AG04450 (cell line): ENCODE results near the gene TSFM. TPM values are rescaled to one million over a fixed set of nuclear protein-coding genes. Genes with fewer than 3 reads are reported as not detected.

ENCODE experiments used
- CTCF ChIA-PET: fragments of 300-600, 350-600 bp; formaldehyde crosslinking; extraction: SDS; loops from one replicate; lab custom pipeline; 2022; ENCODE audit warnings: antibody characterized with exemption, inconsistent platforms; lab: Charles Lee
- POLR2A ChIA-PET: fragments of 350-600 bp; formaldehyde crosslinking; extraction: SDS; loops from one replicate; lab custom pipeline; 2021; ENCODE audit warnings: antibody characterized with exemption, inconsistent platforms; lab: Yijun Ruan, JAX
- DNase-seq: peaks from one replicate; pipeline ENCODE4 v3.0.0-alpha.2; 2011; ENCODE audit warnings: low read depth, low spot score
- H3K27ac ChIP-seq: one replicate; pipeline ENCODE4 v1.5.1; 2012; ENCODE audit warnings: low read depth, low read length, control low read depth
- H3K27me3 ChIP-seq: one replicate; pipeline ENCODE4 v1.6.0; 2012; ENCODE audit warnings: low read length; ENCODE audit not compliant: control insufficient read depth, insufficient read depth
- H3K4me3 ChIP-seq: 2 replicates; pipeline ENCODE4 v1.5.1; 2011; ENCODE audit warnings: mild to moderate bottlenecking, low read depth, low read length, control low read depth
- H3K9me3 ChIP-seq: 2 replicates; pipeline ENCODE4 v1.5.1; 2012; ENCODE audit warnings: low read length; ENCODE audit not compliant: control insufficient read depth, insufficient read depth
- polyA plus RNA-seq: library from polyadenylated mRNA; depleted of rRNA; stranded (reverse); fragments of >200 nt; gene quantifications from 2 replicates; pipeline ENCODE4 v1.2.3, GENCODE V29; 2011
- TF ChIP-seq, protein P1 (sequence below): IDR thresholded peaks from 2 replicates; pipeline ENCODE4 v1.5.1; 2011; ENCODE audit warnings: low read depth, low read length, control low read depth, inconsistent platforms

Gene TSFM
- polyA plus RNA-seq, 1 experiment, result 22.3 TPM

- Histone ChIP-seq H3K27me3 (peaks cover 24% of the 10 kb centered on the region), H3K4me3 (no peak overlapping the region), H3K9me3 (no peaks in the 10 kb centered on the region; the same call in 1 of the 2 replicates), H3K27ac (no peak overlapping the region)
- ChIA-PET POLR2A (no interaction called here), CTCF (no interaction called here)
- TF ChIP-seq, protein P1, sequence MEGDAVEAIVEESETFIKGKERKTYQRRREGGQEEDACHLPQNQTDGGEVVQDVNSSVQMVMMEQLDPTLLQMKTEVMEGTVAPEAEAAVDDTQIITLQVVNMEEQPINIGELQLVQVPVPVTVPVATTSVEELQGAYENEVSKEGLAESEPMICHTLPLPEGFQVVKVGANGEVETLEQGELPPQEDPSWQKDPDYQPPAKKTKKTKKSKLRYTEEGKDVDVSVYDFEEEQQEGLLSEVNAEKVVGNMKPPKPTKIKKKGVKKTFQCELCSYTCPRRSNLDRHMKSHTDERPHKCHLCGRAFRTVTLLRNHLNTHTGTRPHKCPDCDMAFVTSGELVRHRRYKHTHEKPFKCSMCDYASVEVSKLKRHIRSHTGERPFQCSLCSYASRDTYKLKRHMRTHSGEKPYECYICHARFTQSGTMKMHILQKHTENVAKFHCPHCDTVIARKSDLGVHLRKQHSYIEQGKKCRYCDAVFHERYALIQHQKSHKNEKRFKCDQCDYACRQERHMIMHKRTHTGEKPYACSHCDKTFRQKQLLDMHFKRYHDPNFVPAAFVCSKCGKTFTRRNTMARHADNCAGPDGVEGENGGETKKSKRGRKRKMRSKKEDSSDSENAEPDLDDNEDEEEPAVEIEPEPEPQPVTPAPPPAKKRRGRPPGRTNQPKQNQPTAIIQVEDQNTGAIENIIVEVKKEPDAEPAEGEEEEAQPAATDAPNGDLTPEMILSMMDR, result no peak
- no peak for DNase-seq
These were observed 13.0 kb upstream of the TSFM start for GRCh38 chr12:57769594-57769993.

DNA sequence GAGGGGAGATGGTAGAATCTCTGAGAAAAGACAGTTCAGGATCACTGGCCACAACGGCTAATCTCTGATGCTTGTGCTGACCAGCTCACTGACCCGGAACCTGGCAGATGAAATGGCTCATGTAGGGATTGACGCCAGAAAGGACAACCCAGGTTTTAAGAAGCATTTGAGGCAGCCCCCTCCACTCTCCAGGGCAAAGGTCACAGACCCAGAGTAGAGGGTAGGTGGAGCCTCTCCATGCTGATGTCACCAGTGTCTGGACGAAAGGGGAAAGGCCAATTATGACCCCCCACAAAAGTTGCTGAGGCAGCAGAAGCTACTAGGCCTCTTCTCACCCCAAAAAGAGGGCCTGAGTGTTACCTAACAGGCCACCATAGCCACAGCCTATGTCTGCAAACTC lies 11.9 kb upstream of the TSFM start:
- ChIA-PET POLR2A (no interaction called here), CTCF (no interaction called here)
- H3K27me3 ChIP-seq, result peaks cover 13% of the 10 kb centered on the region
- H3K9me3 ChIP-seq, result no peaks in the 10 kb centered on the region; the same call in 1 of the 2 replicates
- no peak for DNase-seq
- TF ChIP-seq, protein P1, result no peak
- H3K4me3 ChIP-seq, result peak overlapping the region; percentile 98; the same call in 1 of the 2 replicates
- no peak overlapping the region for H3K27ac ChIP-seq

DNA sequence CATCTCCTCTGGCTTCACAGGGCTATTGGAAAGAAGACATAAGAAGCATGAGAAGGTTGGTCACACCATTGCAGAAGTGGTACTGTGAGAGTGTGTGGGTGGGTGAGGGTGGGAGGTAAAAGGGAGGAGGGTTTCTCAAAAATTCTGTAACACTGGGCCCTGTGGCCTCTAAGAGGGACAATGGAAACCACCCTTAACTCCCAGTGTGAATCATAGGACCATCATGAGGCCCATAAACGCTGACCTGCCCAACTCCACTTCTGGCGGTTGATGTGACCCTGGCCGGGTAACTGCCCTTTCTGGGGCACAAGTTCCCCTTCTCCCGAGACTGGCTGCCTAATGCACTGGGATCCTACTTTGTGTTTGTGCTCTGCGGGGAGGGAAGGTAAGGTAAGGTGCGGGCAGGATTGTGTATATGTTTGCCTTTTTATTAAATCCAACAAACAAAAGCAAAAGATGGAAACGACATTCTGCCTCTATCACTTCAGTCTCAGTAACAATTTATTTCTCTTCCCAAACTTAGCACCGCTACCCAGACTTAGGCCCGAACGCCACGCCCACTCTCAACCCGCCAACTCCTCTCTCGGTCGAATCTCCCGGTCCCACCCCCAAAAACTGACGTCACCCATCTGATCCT lies 11.2 kb upstream of the TSFM start:
- peak; percentile 67 for DNase-seq
- TF ChIP-seq, protein P1, result no peak
- Histone ChIP-seq H3K27me3 (peaks cover 7% of the 10 kb centered on the region), H3K9me3 (no peaks in the 10 kb centered on the region; the same call in 1 of the 2 replicates), H3K4me3 (peak overlapping the region; percentile 98), H3K27ac (peak overlapping the region; percentile 99)
- ChIA-PET CTCF (interaction anchor here (1.3 kb wide), 1 partner anchor 15 kb away, joined by 6 read pairs; no protein-coding TSS in a partner anchor), POLR2A (interaction anchor here (0.8 to 1.2 kb wide), 3 partner anchors 19 to 93 kb away, joined by 3 to 8 read pairs (median 5); partner anchors contain the start of genes CDK4 and TSPAN31)

- CTCF ChIA-PET, result interaction anchor here (1.0 to 1.3 kb wide), 2 partner anchors 11 to 15 kb away, joined by 3 to 6 read pairs; partner anchors contain the start of gene TSFM
- Histone ChIP-seq H3K9me3 (no peaks in the 10 kb centered on the region; the same call in 1 of the 2 replicates), H3K27me3 (peaks cover under 1% of the 10 kb centered on the region), H3K27ac (peak within 1 kb of the TSS; percentile 99), H3K4me3 (peak within 1 kb of the TSS; percentile 98)
- peak; percentile 83 for DNase-seq
- POLR2A ChIA-PET, result interaction anchor here (0.6 to 1.2 kb wide), 5 partner anchors 17 to 92 kb away, joined by 3 to 8 read pairs (median 5); partner anchors contain the start of genes CDK4, MARCHF9 and TSPAN31
- TF ChIP-seq, protein P1, result no peak
These were observed 10.6 kb upstream of the TSFM start, which contains the start of gene METTL1 for GRCh38 chr12:57771873-57772428. Gene METTL1, minus strand, starts transcription at chr12:57772105. Its CDS starts 22 bp downstream, at chr12:57772083.
